Activated T-cell treated with anti-CD3 and anti-CD28 coated beads, Interleukin-2, amount 50 U/mL, for 72 hours (primary cell): ENCODE measurements around the gene DLX1. TPM values are rescaled to one million over a fixed set of nuclear protein-coding genes. Genes with fewer than 3 reads are reported as not detected.

Experiments
- ATAC-seq, 2 donors: fragments of 150-1000 bp; cut with Tn5 transposase; replicated peaks in 1 of 2; 2 replicates each; pipeline ENCODE4 v1.10.0; 2021; ENCODE audit warnings: moderate library complexity in 2 of 2, mild to moderate bottlenecking in 1 of 2
- DNase-seq, 2 donors: peaks; one replicate each; pipeline ENCODE4 v3.0.0; 2021 to 2022; ENCODE audit warnings: mixed read lengths in 1 of 2
- H3K27ac Mint-ChIP-seq: one replicate; pipeline ENCODE4 v1.8.0; 2022; ENCODE audit warnings: mild to moderate bottlenecking, moderate library complexity, mixed read lengths
- H3K27me3 Mint-ChIP-seq: one replicate; pipeline ENCODE4 v1.8.0; 2022; ENCODE audit warnings: low read depth, mixed read lengths
- H3K36me3 Mint-ChIP-seq, 2 donors: one replicate each; pipeline ENCODE4 v1.8.0; 2022; ENCODE audit warnings: mixed read lengths in 2 of 2, mild to moderate bottlenecking in 1 of 2; ENCODE audit not compliant: insufficient read depth in 2 of 2
- H3K4me1 Mint-ChIP-seq: one replicate; pipeline ENCODE4 v1.8.0; 2022; ENCODE audit warnings: low read depth, mixed read lengths
- H3K4me3 Mint-ChIP-seq, 2 donors: one replicate each; pipeline ENCODE4 v1.8.0; 2022; ENCODE audit warnings: mild to moderate bottlenecking in 2 of 2, mixed read lengths in 2 of 2, moderate library complexity in 2 of 2
- H3K9me3 Mint-ChIP-seq, 2 donors: one replicate each; pipeline ENCODE4 v1.8.0; 2022; ENCODE audit warnings: mixed read lengths in 2 of 2
- total RNA-seq, 2 donors: library from RNA; stranded (reverse); gene quantifications; one replicate each; pipeline ENCODE4 v1.2.3, GENCODE V29; 2022

DLX1 gene
- total RNA-seq, 2 donors from 2014 or later, result 0.24 TPM; not detected in 1

- Mint-ChIP-seq H3K27ac (no peak overlapping the region), H3K4me3 (no peak overlapping the region), H3K27me3 (peaks cover 18% of the 10 kb centered on the region), H3K4me1 (no peaks in the 10 kb centered on the region), H3K36me3 (peaks cover 0 to 4% of the 10 kb centered on the region in 2 donors), H3K9me3 (no peaks in the 10 kb centered on the region)
- DNase-seq (no peak), ATAC-seq (no peak)
Observed at GRCh38 chr2:172073518-172073917, 11.8 kb upstream of the DLX1 start.

DNA sequence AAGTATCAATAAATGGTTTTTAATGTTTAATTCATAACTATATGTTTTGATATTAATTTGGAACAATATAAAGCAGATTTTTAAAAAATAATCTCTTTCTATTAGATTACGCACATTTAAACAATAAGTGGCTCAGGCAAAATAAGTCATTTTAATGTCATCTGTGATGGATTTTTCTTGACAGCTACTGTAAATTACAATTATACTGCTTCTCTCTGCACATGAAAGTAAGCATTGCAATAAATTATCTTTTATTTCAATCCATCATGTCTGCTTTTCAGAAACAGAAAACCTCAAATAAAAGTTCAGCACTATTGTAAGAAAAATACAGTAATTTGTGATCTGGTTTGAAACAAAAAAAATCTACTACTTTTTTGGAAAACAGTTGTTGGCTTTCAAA is 11.1 kb upstream of the DLX1 start:
- no peak for ATAC-seq
- Mint-ChIP-seq H3K4me3 (no peak overlapping the region), H3K9me3 (no peaks in the 10 kb centered on the region), H3K36me3 (peaks cover 0 to 4% of the 10 kb centered on the region in 2 donors), H3K27ac (no peak overlapping the region), H3K4me1 (no peaks in the 10 kb centered on the region), H3K27me3 (peaks cover 25% of the 10 kb centered on the region)
- DNase-seq, result no peak

GRCh38 chr2:172079416-172079815 is 5.9 kb upstream of the DLX1 start:
- Mint-ChIP-seq H3K27me3 (peaks cover 66% of the 10 kb centered on the region), H3K9me3 (no peaks in the 10 kb centered on the region), H3K4me1 (peaks cover 25% of the 10 kb centered on the region), H3K36me3 (peaks cover 0 to 1% of the 10 kb centered on the region in 2 donors), H3K4me3 (no peak overlapping the region), H3K27ac (no peak overlapping the region)
- no peak for DNase-seq
- ATAC-seq, result no peak

DNA sequence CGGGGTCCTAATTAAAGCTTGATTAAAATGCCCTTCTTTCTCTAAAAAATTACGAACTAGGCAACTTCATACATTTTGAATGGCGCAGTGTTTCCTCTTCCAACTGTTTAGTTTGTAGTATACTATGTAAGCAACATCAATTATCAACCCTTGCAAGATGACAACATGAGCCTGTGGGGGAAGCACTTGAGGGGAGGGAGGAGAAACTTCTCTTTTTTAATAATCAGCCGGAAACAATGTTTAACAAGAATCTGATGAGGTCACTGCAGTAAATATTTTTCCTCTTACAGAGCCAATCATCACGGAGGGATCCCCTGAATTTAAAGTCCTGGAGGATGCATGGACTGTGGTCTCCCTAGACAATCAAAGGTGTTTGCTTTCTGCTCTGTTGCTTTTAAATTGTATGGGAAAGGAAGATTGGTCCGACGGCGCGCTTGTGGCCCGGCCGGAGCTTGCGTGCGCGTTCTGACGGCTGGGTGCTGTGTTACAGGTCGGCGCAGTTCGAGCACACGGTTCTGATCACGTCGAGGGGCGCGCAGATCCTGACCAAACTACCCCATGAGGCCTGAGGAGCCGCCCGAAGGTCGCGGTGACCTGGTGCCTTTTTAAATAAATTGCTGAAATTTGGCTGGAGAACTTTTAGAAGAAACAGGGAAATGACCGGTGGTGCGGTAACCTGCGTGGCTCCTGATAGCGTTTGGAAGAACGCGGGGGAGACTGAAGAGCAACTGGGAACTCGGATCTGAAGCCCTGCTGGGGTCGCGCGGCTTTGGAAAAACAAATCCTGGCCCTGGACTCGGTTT is 5.3 kb upstream of the DLX1 start:
- H3K9me3 Mint-ChIP-seq, result no peaks in the 10 kb centered on the region
- peaks cover 0 to 1% of the 10 kb centered on the region in 2 donors for H3K36me3 Mint-ChIP-seq
- no peak for DNase-seq
- ATAC-seq, result no peak
- peak overlapping the region; percentile 47 for H3K27ac Mint-ChIP-seq
- peaks cover 31% of the 10 kb centered on the region for H3K4me1 Mint-ChIP-seq
- peaks cover 72% of the 10 kb centered on the region for H3K27me3 Mint-ChIP-seq
- peak overlapping the region; percentile 8 to 29 for H3K4me3 Mint-ChIP-seq

DNA sequence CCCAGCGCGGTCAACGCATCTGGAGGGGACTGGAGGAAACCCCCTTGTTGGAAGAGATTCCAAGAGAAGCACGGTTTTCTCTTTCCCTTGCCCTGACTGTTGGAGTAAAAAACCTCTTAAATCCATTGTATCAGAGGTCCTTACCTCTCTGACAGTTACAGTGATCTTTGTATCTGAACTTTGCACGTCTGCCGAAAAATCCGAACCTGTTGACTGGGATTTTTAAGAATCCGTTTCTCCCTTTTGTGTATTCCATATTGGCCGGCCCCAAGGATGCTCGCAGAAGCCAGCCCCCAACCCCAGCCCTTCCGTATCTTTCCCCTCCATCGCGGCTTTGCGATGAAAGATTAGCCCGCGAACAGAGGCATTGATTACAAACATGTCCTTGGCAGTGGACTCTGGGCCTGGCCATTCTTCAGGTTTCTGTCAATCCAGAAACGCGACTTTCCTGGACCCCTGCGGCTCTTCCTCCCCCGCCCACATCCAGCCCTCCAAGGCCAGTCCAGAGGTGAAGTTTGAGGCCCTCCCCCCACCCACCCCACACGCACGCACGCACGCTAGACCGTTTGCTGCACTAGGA is 4.6 kb upstream of the DLX1 start:
- Mint-ChIP-seq H3K4me1 (peaks cover 37% of the 10 kb centered on the region), H3K36me3 (peaks cover 0 to 1% of the 10 kb centered on the region in 2 donors), H3K9me3 (no peaks in the 10 kb centered on the region), H3K4me3 (no peak overlapping the region), H3K27ac (no peak overlapping the region), H3K27me3 (peaks cover 79% of the 10 kb centered on the region)
- ATAC-seq, result no peak
- DNase-seq, result no peak

DNA sequence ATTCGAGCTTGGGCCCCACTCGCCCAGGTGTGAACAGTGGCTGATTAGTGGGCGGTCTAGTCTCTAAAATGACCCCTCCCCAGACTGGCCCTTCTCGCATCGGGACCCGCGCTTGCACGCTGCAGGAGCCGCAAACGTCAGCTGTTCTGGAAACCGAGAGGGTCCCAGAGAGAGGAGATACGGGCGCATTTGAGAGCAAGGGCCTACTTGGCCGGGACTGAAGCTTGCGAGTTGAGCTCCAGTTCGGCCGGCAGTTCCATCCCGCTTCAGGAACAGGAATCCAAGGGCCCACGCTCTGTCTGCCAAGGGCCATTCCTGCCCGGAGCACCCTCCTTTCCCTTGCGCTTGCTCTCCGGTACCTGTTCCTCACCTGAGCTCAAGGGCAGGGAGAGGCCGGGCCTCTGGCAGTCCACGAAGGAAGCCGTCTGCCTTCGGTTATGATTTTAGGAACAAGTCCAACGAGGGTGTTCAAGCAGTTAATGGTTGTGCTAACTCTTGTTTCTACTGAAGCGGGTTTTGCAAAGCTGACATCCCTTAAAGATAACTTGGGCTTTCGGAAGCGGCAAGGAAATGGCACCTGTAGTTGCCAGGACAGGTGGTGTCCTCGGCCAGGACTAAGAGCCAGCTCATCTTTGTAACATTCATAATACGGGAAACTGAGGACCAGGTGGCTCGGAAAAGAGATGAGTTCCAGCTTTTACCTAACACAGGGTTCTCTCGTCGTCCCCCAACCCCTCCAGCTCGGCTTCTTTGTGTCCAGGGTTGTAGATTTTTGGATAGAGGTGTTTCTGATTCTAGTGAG is 3.9 kb upstream of the DLX1 start:
- ATAC-seq, result no peak
- H3K27ac Mint-ChIP-seq, result no peak overlapping the region
- DNase-seq, result no peak
- peaks cover 0 to 1% of the 10 kb centered on the region in 2 donors for H3K36me3 Mint-ChIP-seq
- no peaks in the 10 kb centered on the region for H3K9me3 Mint-ChIP-seq
- no peak overlapping the region for H3K4me3 Mint-ChIP-seq
- H3K4me1 Mint-ChIP-seq, result peaks cover 42% of the 10 kb centered on the region
- peaks cover 85% of the 10 kb centered on the region for H3K27me3 Mint-ChIP-seq

GRCh38 chr2:172082105-172082943 is 3.0 kb upstream of the DLX1 start:
- H3K36me3 Mint-ChIP-seq, result peaks cover 0 to 1% of the 10 kb centered on the region in 2 donors
- H3K27ac Mint-ChIP-seq, result peak overlapping the region; percentile 19
- no peak for DNase-seq
- H3K4me1 Mint-ChIP-seq, result peaks cover 51% of the 10 kb centered on the region
- no peaks in the 10 kb centered on the region for H3K9me3 Mint-ChIP-seq
- ATAC-seq, result no peak
- peaks cover 94% of the 10 kb centered on the region for H3K27me3 Mint-ChIP-seq
- peak overlapping the region; percentile 84 to 88 for H3K4me3 Mint-ChIP-seq

DNA sequence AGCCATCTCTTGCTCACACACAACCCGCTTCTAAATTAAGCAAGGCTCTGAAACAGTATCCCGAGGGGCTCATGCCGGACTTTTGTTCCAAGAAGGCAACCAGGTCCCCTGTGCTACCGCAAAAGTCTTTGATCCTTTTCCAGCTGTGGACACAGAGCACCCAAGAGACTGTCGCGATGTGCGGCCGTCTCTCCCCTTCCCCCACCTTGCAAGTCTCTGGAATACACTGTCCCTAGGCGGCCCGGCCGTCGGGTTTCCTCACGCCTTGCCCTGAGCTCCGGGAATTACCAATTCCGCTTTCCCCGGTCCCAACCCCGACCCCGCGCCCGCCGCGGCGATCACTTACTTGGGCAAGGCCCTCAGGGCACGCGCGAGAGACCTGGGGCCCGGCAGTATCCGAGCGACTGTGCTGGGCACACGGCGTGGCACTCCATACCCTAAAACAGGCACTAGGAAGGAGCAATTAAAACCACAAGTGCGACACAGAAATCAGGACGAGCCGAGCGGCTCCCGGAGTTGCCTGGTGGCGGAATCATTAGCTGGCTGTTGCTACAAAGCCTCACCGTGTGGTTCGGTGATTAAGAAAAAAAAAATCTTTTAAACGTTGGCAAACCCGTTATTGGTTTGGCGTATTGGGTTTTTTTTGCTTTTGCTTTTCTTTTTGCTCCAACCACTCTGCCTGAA is 2.2 kb upstream of the DLX1 start:
- peak overlapping the region; percentile 84 to 88 for H3K4me3 Mint-ChIP-seq
- H3K27me3 Mint-ChIP-seq, result peaks cover 99% of the 10 kb centered on the region
- no peak for ATAC-seq
- H3K9me3 Mint-ChIP-seq, result no peaks in the 10 kb centered on the region
- DNase-seq, result peak in 1 of 2 donors; percentile 18
- H3K36me3 Mint-ChIP-seq, result peaks cover 0 to 1% of the 10 kb centered on the region in 2 donors
- peak overlapping the region; percentile 19 for H3K27ac Mint-ChIP-seq
- peaks cover 58% of the 10 kb centered on the region for H3K4me1 Mint-ChIP-seq

GRCh38 chr2:172083628-172084394 is 1.5 kb upstream of the DLX1 start:
- peak overlapping the region; percentile 84 to 88 for H3K4me3 Mint-ChIP-seq
- H3K4me1 Mint-ChIP-seq, result peaks cover 65% of the 10 kb centered on the region
- no peaks in the 10 kb centered on the region for H3K9me3 Mint-ChIP-seq
- DNase-seq (no peak), ATAC-seq (no peak)
- no peak overlapping the region for H3K27ac Mint-ChIP-seq
- H3K27me3 Mint-ChIP-seq, result peaks cover 99% of the 10 kb centered on the region
- peaks cover 0 to 1% of the 10 kb centered on the region in 2 donors for H3K36me3 Mint-ChIP-seq

GRCh38 chr2:172084395-172084644 is 987 bp upstream of the DLX1 start:
- ATAC-seq, result no peak
- no peak for DNase-seq
- Mint-ChIP-seq H3K4me1 (peaks cover 65% of the 10 kb centered on the region), H3K9me3 (no peaks in the 10 kb centered on the region), H3K27me3 (peaks cover 99% of the 10 kb centered on the region), H3K36me3 (peaks cover 0 to 1% of the 10 kb centered on the region in 2 donors), H3K27ac (no peak overlapping the region), H3K4me3 (peak overlapping the region; percentile 84 to 88)

GRCh38 chr2:172084645-172085459 is 455 bp upstream of the DLX1 start:
- Mint-ChIP-seq H3K9me3 (no peaks in the 10 kb centered on the region), H3K4me1 (peaks cover 65% of the 10 kb centered on the region), H3K27ac (peak overlapping the region; percentile 79), H3K27me3 (peaks cover 99% of the 10 kb centered on the region), H3K4me3 (peak overlapping the region; percentile 84 to 88), H3K36me3 (peaks cover 0 to 1% of the 10 kb centered on the region in 2 donors)
- DNase-seq (peak; percentile 72 to 77), ATAC-seq (peak; percentile 86 to 87)
